Urothelium cell line (cell line): ENCODE data around the gene SIGLEC5.
"Not testable (repeated sequence)": the region's sequence is repeated elsewhere in the genome, so short reads cannot be mapped to it uniquely, and the experiment has no call there.

Experiments used
- DNase-seq: peaks from one replicate; pipeline ENCODE4 v3.0.0; 2011; ENCODE audit warnings: low spot score, mixed read lengths
- FAIRE-seq: peaks from 2 replicates; lab custom pipeline; 2011; peaks lifted over from hg19 to GRCh38; lab: Jason Lieb, UNC

SIGLEC5 gene

GRCh38 chr19:51630315-51630714, at the start of gene SIGLEC5:
Gene SIGLEC5, minus strand, starts transcription at chr19:51630401. Its CDS starts 66 bp downstream, at chr19:51630335.
- not testable (repeated sequence) for FAIRE-seq, DNase-seq

GRCh38 chr19:51676566-51677083, 46.4 kb upstream of the SIGLEC5 start:
- no peak for FAIRE-seq
- DNase-seq = no peak

- DNase-seq, FAIRE-seq: not testable (repeated sequence)
Observed at GRCh38 chr19:51675911-51676565, 45.8 kb upstream of the SIGLEC5 start.

GRCh38 chr19:51668216-51668615, 38.0 kb upstream of the SIGLEC5 start:
- FAIRE-seq (no peak), DNase-seq (no peak)

GRCh38 chr19:51664997-51665396, 34.8 kb upstream of the SIGLEC5 start:
- DNase-seq (no peak), FAIRE-seq (no peak)

- DNase-seq (no peak), FAIRE-seq (no peak)
Observed at GRCh38 chr19:51664131-51664530, 33.9 kb upstream of the SIGLEC5 start.

- no peak for DNase-seq
- no peak for FAIRE-seq
Observed at GRCh38 chr19:51663650-51664049, 33.4 kb upstream of the SIGLEC5 start.

- DNase-seq = peak; percentile 68
- FAIRE-seq = no peak
Observed at GRCh38 chr19:51660975-51661600, 30.9 kb upstream of the SIGLEC5 start.

- FAIRE-seq (no peak), DNase-seq (no peak)
Observed at GRCh38 chr19:51654783-51655182, 24.6 kb upstream of the SIGLEC5 start.

- DNase-seq (no peak), FAIRE-seq (no peak)
Observed at GRCh38 chr19:51653162-51653561, 23.0 kb upstream of the SIGLEC5 start.

- DNase-seq = no peak
- FAIRE-seq = no peak
Observed at GRCh38 chr19:51652266-51652665, 22.1 kb upstream of the SIGLEC5 start.

GRCh38 chr19:51651216-51651846, 21.1 kb upstream of the SIGLEC5 start:
- DNase-seq = no peak
- FAIRE-seq = no peak

- DNase-seq (no peak), FAIRE-seq (no peak)
Observed at GRCh38 chr19:51647318-51647717, 17.1 kb upstream of the SIGLEC5 start.

- FAIRE-seq = not testable (repeated sequence)
Observed at GRCh38 chr19:51646730-51647129, 16.5 kb upstream of the SIGLEC5 start, which contains the start of gene SIGLEC14. Gene SIGLEC14, minus strand, starts transcription at chr19:51646825. Its CDS starts 66 bp downstream, at chr19:51646759.

GRCh38 chr19:51644636-51645271, 14.6 kb upstream of the SIGLEC5 start:
- no peak for FAIRE-seq

More at GRCh38 chr19:51646730-51647129, 16.5 kb upstream of the SIGLEC5 start, which contains the start of gene SIGLEC14:
- not testable (repeated sequence) for DNase-seq

GRCh38 chr19:51641648-51642047, 11.4 kb upstream of the SIGLEC5 start:
- DNase-seq = no peak
- no peak for FAIRE-seq

More at GRCh38 chr19:51644636-51645271, 14.6 kb upstream of the SIGLEC5 start:
- DNase-seq = no peak

- DNase-seq = no peak
- no peak for FAIRE-seq
Observed at GRCh38 chr19:51640386-51640785, 10.2 kb upstream of the SIGLEC5 start.

- FAIRE-seq (no peak), DNase-seq (no peak)
Observed at GRCh38 chr19:51639916-51640315, 9.7 kb upstream of the SIGLEC5 start.

- DNase-seq (peak; percentile 14), FAIRE-seq (no peak)
Observed at GRCh38 chr19:51637362-51637978, 7.3 kb upstream of the SIGLEC5 start.

- no peak for FAIRE-seq
- no peak for DNase-seq
Observed at GRCh38 chr19:51632126-51632525, 1.9 kb upstream of the SIGLEC5 start.
